ENCODE measurements around the gene NKAP. TPM values are rescaled to one million over a fixed set of nuclear protein-coding genes. Genes with fewer than 3 reads are reported as not detected.

The NKAP gene
- total and polyA plus RNA-seq, 2 of the 13 experiments (the other 11 are each of a cell fraction or from before 2014, with no cell fraction given): 3.6 to 6.1 TPM

- TF ChIP-seq ZHX2 (IDR thresholded peaks at IDR 0.05; ENCODE audit: low read depth): no peak
- no peak for TF ChIP-seq ZHX2 (CRISPR knock-in tag; IDR thresholded peaks at IDR 0.05; ENCODE audit: borderline replicate concordance)
- TF ChIP-seq ZC3H4 (CRISPR knock-in tag; IDR thresholded peaks at IDR 0.05; ENCODE audit: borderline replicate concordance): no peak
- no peak for TF ChIP-seq ZNF280B (CRISPR knock-in tag; IDR thresholded peaks at IDR 0.05; ENCODE audit: borderline replicate concordance)
- TF ChIP-seq TERF1 (CRISPR knock-in tag; IDR thresholded peaks at IDR 0.05): no peak
Observed at GRCh38 chrX:119986203-119986602, 42.7 kb upstream of the NKAP start (continued).

All from HepG2 (cell line).